AG04449 (cell line): Measurements from ENCODE around the gene HMX3.

Source experiments
- CTCF ChIA-PET: fragments of 350-600 bp; formaldehyde crosslinking; extraction: SDS; loops from one replicate; lab custom pipeline; 2021; ENCODE audit warnings: antibody characterized with exemption; lab: Yijun Ruan, JAX
- POLR2A ChIA-PET: fragments of 400-600, 350-600 bp; formaldehyde crosslinking; extraction: SDS; loops from one replicate; lab custom pipeline; 2020; ENCODE audit warnings: antibody characterized with exemption, inconsistent platforms; lab: Yijun Ruan, JAX
- DNase-seq: peaks from one replicate; pipeline ENCODE4 v3.0.0-alpha.2; 2010; ENCODE audit warnings: low read depth, low spot score
- H3K4me3 ChIP-seq: 2 replicates; pipeline ENCODE4 v1.5.1; 2011; ENCODE audit warnings: low read depth, mild to moderate bottlenecking, control low read depth, low read length
- TF ChIP-seq, protein P1 (sequence below): IDR thresholded peaks from one replicate; pipeline ENCODE4 v1.5.1; 2011; ENCODE audit warnings: mild to moderate bottlenecking, moderate library complexity, low read length, control low read depth, inconsistent platforms; ENCODE audit not compliant: insufficient read depth; ENCODE audit errors: missing control alignments

Gene HMX3

DNA sequence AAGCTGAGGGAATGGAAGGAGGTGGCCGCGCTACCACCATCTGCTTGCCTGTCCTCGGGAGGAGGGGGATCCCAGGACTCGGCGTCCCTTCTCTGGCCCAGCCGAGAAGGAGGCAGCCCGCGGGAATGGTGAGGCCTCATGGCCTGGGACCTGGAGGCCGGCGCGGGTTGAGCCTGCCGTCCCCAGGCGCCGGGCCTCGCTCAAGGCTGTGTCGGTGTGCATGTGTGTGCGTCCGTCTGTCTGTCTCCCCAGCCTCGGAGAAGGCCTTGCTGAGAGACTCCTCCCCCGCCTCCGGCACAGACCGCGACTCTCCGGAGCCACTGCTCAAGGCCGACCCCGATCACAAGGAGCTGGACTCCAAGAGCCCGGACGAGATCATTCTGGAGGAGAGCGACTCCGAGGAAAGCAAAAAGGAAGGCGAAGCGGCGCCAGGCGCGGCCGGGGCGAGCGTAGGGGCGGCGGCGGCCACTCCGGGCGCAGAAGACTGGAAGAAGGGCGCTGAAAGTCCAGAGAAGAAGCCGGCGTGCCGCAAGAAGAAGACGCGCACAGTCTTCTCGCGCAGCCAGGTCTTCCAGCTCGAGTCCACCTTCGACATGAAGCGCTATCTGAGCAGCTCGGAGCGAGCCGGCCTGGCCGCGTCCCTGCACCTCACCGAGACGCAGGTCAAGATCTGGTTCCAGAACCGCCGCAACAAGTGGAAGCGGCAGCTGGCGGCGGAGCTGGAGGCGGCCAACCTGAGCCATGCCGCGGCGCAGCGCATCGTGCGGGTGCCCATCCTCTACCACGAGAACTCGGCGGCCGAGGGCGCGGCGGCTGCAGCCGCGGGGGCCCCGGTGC lies 1.3 kb downstream of the HMX3 start:
- no peak overlapping the region for H3K4me3 ChIP-seq
- TF ChIP-seq, protein P1, sequence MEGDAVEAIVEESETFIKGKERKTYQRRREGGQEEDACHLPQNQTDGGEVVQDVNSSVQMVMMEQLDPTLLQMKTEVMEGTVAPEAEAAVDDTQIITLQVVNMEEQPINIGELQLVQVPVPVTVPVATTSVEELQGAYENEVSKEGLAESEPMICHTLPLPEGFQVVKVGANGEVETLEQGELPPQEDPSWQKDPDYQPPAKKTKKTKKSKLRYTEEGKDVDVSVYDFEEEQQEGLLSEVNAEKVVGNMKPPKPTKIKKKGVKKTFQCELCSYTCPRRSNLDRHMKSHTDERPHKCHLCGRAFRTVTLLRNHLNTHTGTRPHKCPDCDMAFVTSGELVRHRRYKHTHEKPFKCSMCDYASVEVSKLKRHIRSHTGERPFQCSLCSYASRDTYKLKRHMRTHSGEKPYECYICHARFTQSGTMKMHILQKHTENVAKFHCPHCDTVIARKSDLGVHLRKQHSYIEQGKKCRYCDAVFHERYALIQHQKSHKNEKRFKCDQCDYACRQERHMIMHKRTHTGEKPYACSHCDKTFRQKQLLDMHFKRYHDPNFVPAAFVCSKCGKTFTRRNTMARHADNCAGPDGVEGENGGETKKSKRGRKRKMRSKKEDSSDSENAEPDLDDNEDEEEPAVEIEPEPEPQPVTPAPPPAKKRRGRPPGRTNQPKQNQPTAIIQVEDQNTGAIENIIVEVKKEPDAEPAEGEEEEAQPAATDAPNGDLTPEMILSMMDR, result no peak
- CTCF ChIA-PET, result interaction anchor here (1.0 kb wide), 1 partner anchor 15 kb away, joined by 3 read pairs; no protein-coding TSS in a partner anchor
- no peak for DNase-seq
- POLR2A ChIA-PET, result no interaction called here

DNA sequence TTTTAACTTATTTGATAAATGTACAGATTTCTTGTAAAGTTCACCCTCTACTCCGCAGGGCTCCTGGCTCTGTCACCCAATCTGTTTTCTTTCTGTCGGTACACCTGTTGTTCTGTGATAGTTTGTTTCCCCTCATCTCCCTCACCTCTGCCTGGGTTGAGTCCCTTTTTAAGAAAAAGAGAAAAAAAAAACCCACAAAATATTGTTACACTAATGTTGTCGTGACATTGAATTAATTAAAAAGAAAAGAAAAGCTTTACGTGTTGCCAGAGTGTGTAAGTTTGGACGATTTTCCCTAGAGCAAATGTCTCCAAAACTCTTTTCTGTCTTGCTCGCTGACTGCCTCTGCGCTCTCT lies 3.4 kb downstream of the HMX3 start:
- no peak overlapping the region for H3K4me3 ChIP-seq
- ChIA-PET CTCF (interaction anchor here (1.8 kb wide), 1 partner anchor 10 kb away, joined by 8 read pairs; no protein-coding TSS in a partner anchor), POLR2A (no interaction called here)
- TF ChIP-seq, protein P1, result no peak
- DNase-seq, result no peak

DNA sequence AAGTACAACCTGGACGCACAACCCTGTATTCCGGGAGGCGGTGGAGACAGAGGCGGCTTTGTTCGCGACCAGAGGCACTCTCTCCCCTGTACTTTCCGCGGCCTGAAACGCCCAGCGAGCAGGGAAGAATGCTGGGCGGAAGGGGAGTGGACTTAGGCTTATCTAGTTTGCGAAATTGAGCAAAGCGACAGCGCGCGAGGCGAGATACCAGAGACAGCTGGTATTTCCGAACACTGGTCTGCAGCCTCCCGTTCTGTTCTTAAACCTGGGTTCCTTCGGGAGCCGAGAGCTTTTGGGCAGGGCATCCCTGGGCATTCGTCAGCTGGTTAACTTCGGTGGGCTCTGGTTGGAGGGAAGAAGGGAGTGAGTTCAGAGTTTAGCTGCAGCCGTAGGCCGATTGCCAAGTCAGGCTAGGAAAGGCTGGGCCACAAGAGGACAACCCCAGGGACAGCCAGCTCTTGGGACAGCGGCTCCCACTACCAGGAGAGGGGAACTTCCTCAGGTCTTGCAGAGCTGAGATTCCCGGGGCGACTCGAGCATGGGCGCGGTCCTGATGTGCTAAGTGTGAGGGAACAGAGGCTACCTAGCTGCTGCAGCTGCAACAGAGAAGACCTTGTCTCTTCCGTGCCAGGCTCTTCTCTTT lies 3.9 kb downstream of the HMX3 start:
- TF ChIP-seq, protein P1, result no peak
- no peak overlapping the region for H3K4me3 ChIP-seq
- POLR2A ChIA-PET, result no interaction called here
- CTCF ChIA-PET, result interaction anchor here (1.7 to 1.8 kb wide), 2 partner anchors 10 to 14 kb away, joined by 6 to 8 read pairs; partner anchors contain the start of gene BUB3
- no peak for DNase-seq

DNA sequence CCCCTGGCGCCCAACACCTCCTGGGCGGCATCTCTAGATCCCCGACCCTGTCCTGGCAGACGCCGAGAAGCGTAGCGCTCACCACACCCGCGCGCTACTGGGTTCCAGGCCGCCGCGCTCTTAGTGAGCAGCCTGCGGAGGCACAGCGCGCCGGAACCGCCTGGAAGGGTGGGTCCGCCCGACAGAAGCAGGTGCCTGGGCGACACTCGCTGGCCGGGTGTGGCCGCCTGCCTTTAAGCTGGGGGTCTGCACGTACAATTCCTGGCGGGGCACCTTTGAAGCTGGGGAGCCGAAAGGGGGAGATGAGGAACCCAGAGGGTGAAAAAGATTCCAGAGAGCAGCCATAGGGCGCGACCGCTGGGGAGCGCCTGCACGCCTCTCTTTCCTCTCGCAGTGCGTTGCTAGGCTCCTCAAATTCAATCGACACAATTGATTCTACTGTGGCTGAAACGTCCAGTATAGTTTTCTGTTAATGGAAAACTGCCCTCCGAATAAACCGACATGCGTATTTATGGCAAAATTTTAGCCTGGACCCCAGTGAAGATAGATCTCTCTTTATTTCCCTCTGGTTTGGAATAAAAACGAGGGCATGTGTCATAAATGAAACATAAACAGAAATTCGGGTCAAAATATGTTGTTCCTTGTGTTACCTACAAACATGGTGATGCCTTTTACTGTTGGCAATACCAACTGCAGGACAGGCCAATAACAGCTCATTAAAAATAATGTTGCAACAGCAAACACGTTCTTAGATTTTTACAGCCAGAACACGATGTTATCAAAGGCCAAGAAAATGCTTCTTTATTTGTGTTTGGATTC lies 4.6 kb downstream of the HMX3 start:
- CTCF ChIA-PET, result interaction anchor here (1.5 to 1.8 kb wide), 3 partner anchors 8 to 13 kb away, joined by 6 to 8 read pairs (median 7); partner anchors contain the start of gene BUB3
- no peak for DNase-seq
- POLR2A ChIA-PET, result no interaction called here
- TF ChIP-seq, protein P1, result no peak
- no peak overlapping the region for H3K4me3 ChIP-seq

DNA sequence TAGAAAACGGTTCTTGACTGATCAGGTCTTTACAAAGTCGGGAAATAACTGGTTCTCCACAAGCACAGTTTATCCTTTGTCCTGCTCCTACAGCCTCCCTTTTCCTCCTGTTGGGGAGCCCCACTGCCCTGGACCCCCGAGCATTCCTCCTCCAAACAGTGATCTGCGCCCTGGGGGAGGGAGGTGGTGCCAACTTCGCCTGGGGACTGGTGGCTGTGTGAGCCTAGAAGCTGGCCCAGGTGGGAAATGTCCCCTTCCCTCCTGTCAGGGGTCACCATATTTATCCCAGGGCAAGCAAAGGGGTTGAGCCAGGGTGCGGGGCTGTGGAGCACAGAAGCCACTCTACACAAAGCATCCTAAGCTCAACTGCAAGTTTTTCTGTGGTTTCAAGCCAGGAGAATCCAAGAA lies 5.2 kb downstream of the HMX3 start:
- POLR2A ChIA-PET, result no interaction called here
- TF ChIP-seq, protein P1, result no peak

More for the DNA sequence above, 5.2 kb downstream of the HMX3 start:
- no peak overlapping the region for H3K4me3 ChIP-seq
- DNase-seq, result no peak
- CTCF ChIA-PET, result interaction anchor here (1.5 to 1.7 kb wide), 2 partner anchors 8 to 13 kb away, joined by 6 to 7 read pairs; partner anchors contain the start of gene BUB3
